HG03159 (cell line): ENCODE measurements around the gene KIF1C.

Experiments
- ATAC-seq: cut with Tn5 transposase; IDR thresholded peaks from one replicate; pipeline ENCODE4 v1.9.1; 2021; ENCODE audit warnings: mild to moderate bottlenecking, moderate library complexity; ENCODE audit not compliant: unreplicated experiment

KIF1C gene

GRCh38 chr17:4968486-4969046 lies 29.2 kb upstream of the KIF1C start:
- no peak for ATAC-seq

GRCh38 chr17:4969047-4969550 lies 28.7 kb upstream of the KIF1C start:
- no peak for ATAC-seq

- no peak for ATAC-seq
Measured at GRCh38 chr17:4969551-4970173, 28.1 kb upstream of the KIF1C start.

GRCh38 chr17:4970273-4970672 lies 27.5 kb upstream of the KIF1C start:
- no peak for ATAC-seq

- ATAC-seq: no peak
Measured at GRCh38 chr17:4971826-4972225, 25.9 kb upstream of the KIF1C start.

- no peak for ATAC-seq
Measured at GRCh38 chr17:4972322-4972721, 25.4 kb upstream of the KIF1C start.

- ATAC-seq: no peak
Measured at GRCh38 chr17:4972752-4973151, 25.0 kb upstream of the KIF1C start.

GRCh38 chr17:4973256-4974114 lies 24.3 kb upstream of the KIF1C start:
- no peak for ATAC-seq

GRCh38 chr17:4974115-4974670 lies 23.6 kb upstream of the KIF1C start:
- ATAC-seq: no peak

- no peak for ATAC-seq
Measured at GRCh38 chr17:4978726-4979125, 19.0 kb upstream of the KIF1C start.

GRCh38 chr17:4980644-4981216 lies 17.0 kb upstream of the KIF1C start:
- no peak for ATAC-seq

- no peak for ATAC-seq
Measured at GRCh38 chr17:4982305-4982704, 15.4 kb upstream of the KIF1C start.

GRCh38 chr17:4986403-4986802 lies 11.3 kb upstream of the KIF1C start:
- ATAC-seq: no peak

GRCh38 chr17:4986951-4987766 lies 10.6 kb upstream of the KIF1C start, which contains the start of gene CAMTA2:
CAMTA2 (minus strand) TSS chr17:4987675; CDS start chr17:4986222, 1,453 bp downstream.
- ATAC-seq: peak; percentile 73

- ATAC-seq: no peak
Measured at GRCh38 chr17:4987767-4988567, 9.8 kb upstream of the KIF1C start.

GRCh38 chr17:4994081-4994595 lies 3.6 kb upstream of the KIF1C start:
- no peak for ATAC-seq

- ATAC-seq: no peak
Measured at GRCh38 chr17:4998027-4998731, 429 bp downstream of the KIF1C start.

GRCh38 chr17:4998732-4999429 lies 1.1 kb downstream of the KIF1C start:
- ATAC-seq: no peak
